ENCODE measurements around the gene NOX4. TPM values are rescaled to one million over a fixed set of nuclear protein-coding genes. Genes with fewer than 3 reads are reported as not detected.

The NOX4 gene
- 42.1 TPM for total RNA-seq

GRCh38 chr11:89490981-89491690 lies at the start of gene NOX4:
Gene NOX4, minus strand, starts transcription at chr11:89491375. Its CDS starts 129 bp downstream, at chr11:89491246.

Other genes starting within 250 kb of the NOX4 start
- not detected for gene TRIM77, start 218.9 kb upstream of the NOX4 start, total RNA-seq